HG02885 (cell line): ENCODE measurements around the gene TEX264.
"Not testable (repeated sequence)": the region's sequence is repeated elsewhere in the genome, so short reads cannot be mapped to it uniquely, and the experiment has no call there.

Source experiments
- ATAC-seq: cut with Tn5 transposase; IDR thresholded peaks from one replicate; pipeline ENCODE4 v1.9.1; 2021; ENCODE audit warnings: mild to moderate bottlenecking; ENCODE audit not compliant: unreplicated experiment, poor library complexity

The TEX264 gene

GRCh38 chr3:51742320-51742719, 71.3 kb downstream of the TEX264 start:
- ATAC-seq: not testable (repeated sequence)

GRCh38 chr3:51742978-51743377, 71.9 kb downstream of the TEX264 start:
- ATAC-seq: not testable (repeated sequence)

- no peak for ATAC-seq
Measured at GRCh38 chr3:51747840-51748239, 76.8 kb downstream of the TEX264 start.

DNA sequence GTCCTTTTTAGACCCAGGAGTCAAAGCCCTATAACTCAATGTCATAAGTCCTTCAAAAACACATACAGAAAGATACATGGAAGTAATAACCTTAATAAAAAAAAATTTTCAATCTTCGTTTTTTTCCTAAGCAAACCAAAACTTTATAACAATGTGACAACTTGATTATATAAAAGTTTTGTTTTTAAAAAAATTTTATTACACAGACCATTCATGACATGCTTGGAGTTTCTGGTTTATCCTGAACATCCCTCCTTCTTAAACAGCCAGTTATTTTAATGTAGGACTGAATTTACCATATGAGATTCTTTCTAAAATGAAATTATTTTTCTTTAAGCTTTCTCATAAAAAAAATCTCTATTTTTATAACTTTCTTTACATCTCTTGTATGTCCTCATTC, 77.3 kb downstream of the TEX264 start:
- ATAC-seq: no peak

DNA sequence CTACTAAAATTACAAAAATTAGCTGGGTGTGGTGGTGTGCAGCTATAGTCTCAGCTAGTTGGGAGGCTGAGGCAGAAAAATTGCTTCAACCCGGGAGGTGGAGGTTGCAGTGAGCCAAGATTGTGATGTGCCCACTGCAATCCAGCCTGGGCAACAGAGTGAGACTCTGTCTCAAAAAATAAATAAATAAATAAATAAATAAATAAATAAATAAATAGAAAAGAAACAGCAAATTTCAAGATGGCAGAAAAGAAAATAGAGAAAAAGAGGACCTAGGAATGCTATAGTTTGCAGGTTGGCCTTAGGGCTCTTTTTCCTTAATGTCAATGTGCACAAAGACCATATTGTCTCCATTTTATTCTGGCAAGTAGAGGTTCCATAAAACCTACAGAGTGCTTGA, 79.8 kb downstream of the TEX264 start:
- ATAC-seq: no peak

DNA sequence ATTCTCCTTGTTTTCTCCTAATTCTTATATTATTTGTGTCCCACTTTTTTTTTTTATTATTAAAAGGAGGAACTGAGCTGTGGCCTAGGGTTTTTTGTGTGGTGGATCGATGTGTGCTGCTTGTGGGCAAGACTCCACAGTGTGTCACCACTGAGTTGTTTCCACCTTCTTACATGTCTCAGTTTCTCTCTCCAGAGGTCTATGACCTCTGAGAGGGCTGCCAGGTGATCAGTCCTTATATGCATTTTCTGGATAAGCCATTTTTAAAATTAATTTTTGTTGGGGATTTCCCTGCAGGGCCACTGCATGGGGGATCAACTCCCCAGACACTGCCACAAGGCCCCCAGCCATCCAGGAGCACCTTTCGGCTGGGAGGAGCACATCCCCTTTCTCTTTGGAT, 80.2 kb downstream of the TEX264 start:
- peak; percentile 53 for ATAC-seq
